Measurements from ENCODE around the gene LPIN3. TPM values are rescaled to one million over a fixed set of nuclear protein-coding genes. Genes with fewer than 3 reads are reported as not detected.

The LPIN3 gene
- total RNA-seq, 1 experiment from 2014 or later = 3.8 TPM

- Mint-ChIP-seq H3K4me3 (no peak overlapping the region), H3K27ac (no peak overlapping the region), H3K36me3 (ENCODE audit: insufficient read depth in 1 of 3, low read depth in 3 of 3) (no peaks in the 10 kb centered on the region), H3K4me1 (peaks cover 22 to 24% of the 10 kb centered on the region in 2 experiments), H3K27me3 (ENCODE audit: low read depth) (no peaks in the 10 kb centered on the region; the same call in 1 of the 2 replicates), H3K9me3 (no peaks in the 10 kb centered on the region)
- Histone ChIP-seq H3K27me3 (ENCODE audit: insufficient read depth, low read length) (no peaks in the 10 kb centered on the region), H2BK5ac (ENCODE audit: insufficient read length, low read length) (no peak overlapping the region), H2AFZ (ENCODE audit: low read length) (no peak overlapping the region), H2BK15ac (ENCODE audit: low read depth, low read length) (no peak overlapping the region), H4K8ac (replicated peaks; ENCODE audit: insufficient read length, low read depth, low read length) (no peak overlapping the region), H3K56ac (ENCODE audit: insufficient read length, low read depth, low read length) (no peak overlapping the region), H4K20me1 (ENCODE audit: control insufficient read depth, insufficient read depth, insufficient read length) (no peaks in the 10 kb centered on the region), H3K4me2 (ENCODE audit: insufficient read depth, insufficient read length, low read length) (no peak overlapping the region), H3K4me1 (ENCODE audit: insufficient read depth, low read length) (peaks cover 8% of the 10 kb centered on the region; the same call in 1 of the 2 replicates), H3K27ac (ENCODE audit: insufficient read length, low read depth, low read length) (no peak overlapping the region), H3K79me2 (ENCODE audit: insufficient read depth, low read length) (no peaks in the 10 kb centered on the region), H4K5ac (ENCODE audit: insufficient read length, low read depth, low read length) (no peak overlapping the region), H3K23ac (ENCODE audit: insufficient read length, low read depth, low read length) (no peak overlapping the region), H2AK5ac (ENCODE audit: insufficient read length, low read length) (no peak overlapping the region), H3K9ac (ENCODE audit: extremely low read depth, insufficient read length, low read length) (no peak overlapping the region), H3K23me2 (ENCODE audit: insufficient read length, low read depth, low read length, poor library complexity, severe bottlenecking) (no peaks in the 10 kb centered on the region), H3K79me1 (ENCODE audit: insufficient read depth, low read depth, low read length, poor library complexity, severe bottlenecking) (no peaks in the 10 kb centered on the region), H3T11ph (ENCODE audit: low read length) (no peak overlapping the region), H3K9me3 (ENCODE audit: control insufficient read depth, low read depth, low read length) (no peaks in the 10 kb centered on the region), H2BK20ac (ENCODE audit: low read depth, low read length, poor library complexity, severe bottlenecking) (no peak overlapping the region), H4K91ac (ENCODE audit: insufficient read length, low read depth, low read length) (no peak overlapping the region), H3K18ac (ENCODE audit: insufficient read length, low read depth, low read length) (no peak overlapping the region), H3K4ac (ENCODE audit: low read depth, low read length) (no peak overlapping the region), H2BK12ac (ENCODE audit: insufficient read length, low read depth, low read length) (no peak overlapping the region), H2BK120ac (ENCODE audit: low read depth, low read length, poor library complexity, severe bottlenecking) (no peak overlapping the region), H3K14ac (ENCODE audit: insufficient read depth, low read length) (no peak overlapping the region)
- no peak for DNase-seq
- no CpG with 5 or more reads among the region's 12 CpGs for WGBS (ENCODE audit: extremely low coverage, insufficient read length, low lambda C conversion rate)
- no peak for TF ChIP-seq CTCF (conservative IDR thresholded peaks at IDR 0.05)
Measured at GRCh38 chr20:41392871-41393704, 52.5 kb downstream of the LPIN3 start.

Data from H9 (cell line).